GM19240 (cell line): ENCODE measurements around the gene AMER2.
A peak's percentile ranks its signal among the peaks of the same experiment; 100 is the strongest.

Source experiments
- DNase-seq: peaks from one replicate; pipeline ENCODE4 v3.0.0; 2011; ENCODE audit warnings: low spot score; ENCODE audit not compliant: insufficient read length

The AMER2 gene

DNA sequence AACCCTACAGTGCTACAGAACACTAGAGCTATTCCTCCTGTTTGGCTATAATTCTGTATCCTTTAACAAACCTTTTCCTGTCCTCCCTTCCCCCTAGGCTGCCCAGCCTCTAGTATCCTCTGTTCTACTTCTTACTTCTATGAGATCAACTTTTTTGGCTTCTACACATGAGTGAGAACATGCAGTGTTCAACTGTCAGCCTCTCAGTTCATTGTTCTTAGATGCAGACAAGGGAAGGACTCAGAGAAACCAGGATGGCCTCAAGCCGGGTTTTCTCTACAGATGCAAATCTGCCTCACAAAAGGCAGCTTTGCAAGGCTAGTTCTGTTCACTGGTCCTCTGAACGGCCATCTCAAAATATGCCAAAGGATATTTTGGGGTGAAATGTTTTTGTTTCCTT, 18.4 kb downstream of the AMER2 start:
- no peak for DNase-seq

DNA sequence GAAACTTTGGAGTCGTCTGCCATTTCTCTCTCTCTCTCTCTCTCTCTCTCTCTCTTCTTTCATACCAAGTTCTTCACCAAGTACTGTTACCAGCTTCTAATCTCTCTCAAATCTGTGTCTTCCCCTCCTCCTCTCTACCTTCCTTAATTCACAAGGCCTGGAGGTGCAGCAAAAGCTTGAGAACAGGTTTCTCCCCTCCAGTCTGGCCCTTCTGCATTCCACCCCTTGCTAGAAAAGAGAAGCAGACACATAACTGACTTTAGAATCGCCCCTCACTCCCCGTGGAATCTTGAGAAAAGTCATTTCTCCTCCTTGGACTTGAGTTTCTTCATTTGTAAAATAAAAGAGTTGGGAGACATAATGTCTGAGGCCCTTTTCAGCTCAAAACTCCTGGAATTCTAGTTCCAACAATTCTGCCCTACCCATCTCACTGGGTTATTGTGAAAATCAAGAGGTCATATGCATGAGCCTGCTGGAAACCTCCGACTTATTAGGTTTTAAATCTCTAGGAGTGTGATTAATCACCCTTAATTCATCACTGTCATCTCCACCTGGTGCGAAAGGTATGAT, 20.4 kb downstream of the AMER2 start:
- DNase-seq, result no peak

DNA sequence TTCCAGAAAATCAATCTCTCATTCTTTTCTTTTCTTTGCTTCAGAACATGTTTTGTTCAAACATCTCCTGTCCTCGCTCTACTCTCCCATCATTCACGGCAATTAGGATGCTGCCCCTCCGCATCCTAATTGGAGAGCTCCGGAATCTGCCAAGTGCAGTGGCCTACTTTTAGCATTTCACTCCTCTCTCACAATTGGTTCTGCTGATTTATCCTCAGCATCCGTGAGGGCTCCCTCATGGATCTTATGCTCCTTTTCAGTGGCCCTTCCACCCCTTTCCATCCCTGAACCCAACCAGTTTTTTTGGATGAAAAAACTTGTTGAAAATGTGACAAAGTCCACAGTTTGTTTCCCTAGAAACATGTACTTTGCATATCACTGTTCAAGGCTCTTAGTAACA, 22.4 kb downstream of the AMER2 start:
- DNase-seq, result no peak

GRCh38 chr13:25148402-25148771, 23.7 kb downstream of the AMER2 start:
- DNase-seq, result no peak

DNA sequence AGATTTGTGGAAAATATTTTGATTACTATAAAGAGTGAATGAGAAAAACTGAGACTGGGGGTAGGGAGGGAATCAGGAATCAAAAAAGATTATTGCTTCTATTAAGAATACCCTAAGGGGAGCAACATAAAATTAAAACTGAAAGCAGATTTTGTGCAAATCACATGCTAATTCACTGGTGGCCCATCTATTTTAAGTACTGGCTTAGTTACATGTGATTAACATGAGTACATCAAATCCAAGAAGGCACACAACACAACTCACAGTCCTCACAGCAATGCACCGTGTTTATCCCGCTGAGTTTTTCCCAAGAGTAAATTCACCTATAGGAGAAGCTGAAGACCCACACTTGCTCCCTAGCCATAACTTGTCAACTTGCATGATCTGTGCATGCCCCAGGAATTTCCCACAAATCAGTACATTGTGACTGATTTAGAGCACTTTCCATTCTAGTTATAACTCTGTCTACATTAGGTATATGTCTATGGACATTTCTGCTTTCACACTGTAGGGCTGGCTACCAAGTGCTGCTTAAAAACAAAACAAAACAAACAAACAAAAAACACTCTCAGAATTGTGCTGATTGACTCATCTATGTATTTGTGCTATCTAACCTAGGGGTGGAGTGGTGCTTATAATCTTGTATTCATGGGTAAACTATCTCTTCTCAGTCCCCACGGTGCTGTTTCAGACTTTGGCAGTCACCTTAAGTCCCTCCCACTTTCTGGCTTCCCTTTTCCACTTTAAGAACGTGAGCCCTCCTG, 24.3 kb downstream of the AMER2 start:
- no peak for DNase-seq

DNA sequence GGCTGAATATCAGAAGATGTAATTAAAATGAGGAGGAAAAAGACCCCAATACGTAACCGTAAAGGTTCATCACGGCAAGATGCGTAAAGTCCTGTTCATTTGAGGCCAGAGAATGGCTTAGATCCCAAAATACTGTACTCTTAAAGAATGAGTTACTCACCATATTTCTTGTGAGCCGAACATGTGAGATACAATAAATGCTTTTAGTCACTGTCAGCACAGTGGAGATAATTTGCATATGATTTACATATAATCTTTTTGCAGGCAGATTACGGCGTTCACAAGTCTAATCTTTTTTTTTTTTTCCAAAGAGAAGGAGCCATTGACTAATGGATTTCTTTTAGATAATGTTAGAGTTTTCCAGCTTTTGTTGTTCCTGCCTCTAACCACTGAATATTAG, 28.4 kb downstream of the AMER2 start:
- no peak for DNase-seq

DNA sequence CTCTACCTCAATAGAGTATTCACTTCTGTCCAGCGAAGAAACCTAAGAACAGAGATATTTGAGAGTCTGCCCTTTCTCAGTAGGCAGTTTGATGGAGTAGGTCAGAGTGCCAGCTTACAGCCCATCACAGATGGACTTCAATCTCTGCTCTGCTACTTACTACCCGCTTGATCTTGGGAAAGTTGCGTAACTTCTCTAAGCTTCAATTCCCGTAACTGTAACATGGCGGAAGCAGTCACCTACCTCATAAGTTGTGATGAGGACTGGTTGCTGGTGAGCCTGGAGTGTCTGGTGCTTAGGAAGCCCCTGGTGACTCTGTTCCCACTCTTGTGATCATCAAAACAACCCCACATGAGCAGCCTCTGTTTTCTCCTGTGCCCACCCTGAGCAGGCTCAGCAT, 31.0 kb downstream of the AMER2 start:
- DNase-seq, result no peak

DNA sequence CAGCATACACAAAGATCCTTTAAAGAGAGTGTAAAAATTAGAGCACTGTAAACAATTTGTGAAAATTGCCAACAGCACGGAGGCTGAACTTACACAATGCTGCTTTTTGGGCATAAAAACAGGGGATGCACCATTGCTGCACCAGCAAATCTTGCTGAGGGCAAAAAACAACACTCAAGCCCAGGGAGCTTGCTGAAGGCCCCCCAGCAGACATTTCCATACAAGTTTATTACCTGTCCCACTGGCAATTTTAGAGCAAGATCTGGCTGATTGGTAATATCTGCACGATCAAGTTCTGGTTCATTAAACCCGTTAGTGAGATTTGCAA, 34.3 kb downstream of the AMER2 start:
- no peak for DNase-seq

GRCh38 chr13:25136880-25137787, 35.0 kb downstream of the AMER2 start:
- no peak for DNase-seq

DNA sequence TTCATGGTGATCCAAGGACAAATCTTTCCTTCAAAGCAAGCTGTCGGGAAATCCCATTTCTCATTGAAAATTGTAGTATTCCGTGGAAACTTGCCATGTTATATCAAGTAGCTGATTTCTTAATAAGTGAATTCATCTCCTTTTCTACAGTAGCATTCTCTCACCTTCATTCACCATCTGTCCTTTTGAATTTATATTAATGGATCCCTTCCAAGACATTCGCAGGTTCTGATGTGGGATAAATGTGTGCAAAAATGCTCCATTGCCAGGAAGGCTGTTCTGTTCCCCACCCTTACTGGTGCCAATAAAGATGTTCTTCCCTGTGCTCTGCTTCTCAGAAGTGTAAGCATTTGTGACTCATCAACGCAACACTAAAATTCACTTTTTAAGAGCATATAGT, 36.2 kb downstream of the AMER2 start:
- DNase-seq, result no peak

GRCh38 chr13:25132751-25133390, 39.2 kb downstream of the AMER2 start:
- no peak for DNase-seq

DNA sequence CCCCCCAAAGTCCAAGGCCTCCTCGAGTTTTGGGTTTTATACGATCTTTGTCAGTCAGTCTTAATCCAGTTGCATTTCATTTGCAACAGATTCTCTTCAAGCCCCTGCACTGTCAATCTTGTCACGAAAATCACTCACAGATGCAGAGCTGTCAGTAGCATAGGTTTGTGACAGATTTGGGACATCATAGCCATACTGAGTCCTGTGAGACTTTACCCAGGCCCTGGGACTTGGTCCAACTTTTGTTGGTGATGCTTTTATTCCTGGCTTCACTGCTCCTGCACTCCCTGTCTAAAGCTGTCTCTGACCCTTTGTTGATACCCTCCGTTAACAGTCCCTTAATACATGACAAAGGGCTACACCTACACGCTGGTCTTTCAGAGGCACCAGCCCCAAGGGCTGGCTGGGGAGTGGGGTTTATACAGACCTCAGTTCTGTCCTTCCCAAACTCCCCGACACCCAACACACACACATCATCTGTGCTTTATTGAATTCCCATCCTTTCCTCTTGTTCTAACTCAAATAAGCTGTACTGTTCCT, 40.1 kb downstream of the AMER2 start:
- no peak for DNase-seq

GRCh38 chr13:25130944-25131343, 41.1 kb downstream of the AMER2 start:
- no peak for DNase-seq

GRCh38 chr13:25118378-25118905, 53.6 kb downstream of the AMER2 start:
- DNase-seq, result no peak

GRCh38 chr13:25117312-25117711, 54.8 kb downstream of the AMER2 start:
- no peak for DNase-seq

DNA sequence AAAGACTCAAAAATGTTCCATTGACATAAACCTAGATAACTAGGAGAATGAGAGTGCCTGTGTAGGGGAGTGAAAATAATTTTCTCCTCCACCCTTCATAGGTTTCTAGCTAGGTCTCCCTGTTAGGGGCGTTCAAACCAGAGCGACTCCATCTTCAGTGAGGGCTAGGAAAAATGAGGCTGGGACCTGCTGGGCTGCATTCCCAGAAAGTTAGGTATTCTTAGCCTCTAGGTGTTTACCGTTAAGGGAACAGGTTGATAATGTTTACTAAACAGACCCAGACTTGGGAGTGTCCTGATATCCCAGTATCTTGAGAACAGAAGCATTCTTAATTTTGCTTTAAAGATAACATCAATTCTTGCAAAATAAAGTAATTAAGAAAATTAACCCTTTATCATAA, 56.0 kb downstream of the AMER2 start:
- DNase-seq, result no peak

GRCh38 chr13:25114220-25114619, 57.9 kb downstream of the AMER2 start:
- peak; percentile 34 for DNase-seq

DNA sequence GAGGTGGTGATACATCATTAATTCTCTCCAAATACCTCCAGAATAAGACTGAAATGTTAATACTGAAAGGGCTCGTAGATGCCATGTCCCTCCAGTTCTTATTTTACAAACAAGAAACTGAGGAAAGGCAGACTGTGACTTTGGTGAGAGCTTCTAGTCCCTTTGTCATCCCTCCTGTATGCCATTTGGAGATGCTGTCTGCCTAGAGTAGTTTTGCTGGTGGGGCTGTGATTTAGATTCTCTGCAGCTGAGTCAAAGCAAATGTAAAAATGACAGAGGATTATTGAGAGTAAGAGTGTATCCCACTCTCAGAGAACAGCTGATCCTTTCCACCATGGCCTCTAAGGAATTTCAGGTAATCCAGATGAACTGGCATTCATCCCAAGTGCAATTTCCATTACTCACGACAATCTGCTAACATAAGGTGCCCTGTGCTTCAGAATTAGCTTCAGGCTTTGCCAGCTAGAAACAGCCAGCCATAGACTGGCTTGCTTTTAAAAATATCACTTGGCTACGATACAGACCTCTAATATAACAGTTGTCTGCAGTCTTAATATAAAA, 59.3 kb downstream of the AMER2 start:
- no peak for DNase-seq
